ENCODE results near the gene CSPG4.

Gene CSPG4

DNA sequence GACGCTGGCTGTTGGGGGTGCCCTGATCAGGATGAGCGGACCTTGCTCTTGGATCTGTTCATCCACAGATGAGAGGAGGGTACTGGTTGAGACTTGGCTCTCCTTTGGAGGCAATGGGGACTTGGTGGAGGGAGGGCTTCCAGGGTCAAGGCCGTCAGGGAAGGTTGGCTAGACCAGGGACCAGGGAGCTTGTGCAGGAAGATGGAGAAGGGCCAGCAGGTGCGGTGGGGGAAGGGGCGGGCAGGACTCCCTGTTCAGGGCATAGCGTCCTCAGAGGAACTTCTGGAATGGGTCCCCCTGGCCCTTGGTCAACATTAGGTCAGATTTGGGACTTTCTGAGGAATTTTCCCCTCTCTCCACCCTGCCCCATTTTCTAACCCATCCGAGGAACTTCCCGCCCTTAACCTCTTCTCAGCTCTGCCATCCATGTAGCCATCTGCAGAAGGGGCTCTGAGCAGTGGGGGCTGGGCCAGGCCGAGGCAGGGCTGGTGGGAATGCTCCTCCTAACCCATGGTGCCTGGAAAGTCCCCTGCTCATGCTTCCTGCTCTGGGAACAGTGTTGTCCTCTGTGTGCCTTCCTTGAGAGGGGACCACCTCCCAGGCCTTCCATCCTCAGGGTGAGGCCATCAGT lies 53.4 kb downstream of the CSPG4 start:
- TF ChIP-seq EZH2 (IDR thresholded peaks at IDR 0.05; ENCODE audit: borderline replicate concordance, low read depth, low read length, severe bottlenecking): no peak
- TF ChIP-seq, protein P1, sequence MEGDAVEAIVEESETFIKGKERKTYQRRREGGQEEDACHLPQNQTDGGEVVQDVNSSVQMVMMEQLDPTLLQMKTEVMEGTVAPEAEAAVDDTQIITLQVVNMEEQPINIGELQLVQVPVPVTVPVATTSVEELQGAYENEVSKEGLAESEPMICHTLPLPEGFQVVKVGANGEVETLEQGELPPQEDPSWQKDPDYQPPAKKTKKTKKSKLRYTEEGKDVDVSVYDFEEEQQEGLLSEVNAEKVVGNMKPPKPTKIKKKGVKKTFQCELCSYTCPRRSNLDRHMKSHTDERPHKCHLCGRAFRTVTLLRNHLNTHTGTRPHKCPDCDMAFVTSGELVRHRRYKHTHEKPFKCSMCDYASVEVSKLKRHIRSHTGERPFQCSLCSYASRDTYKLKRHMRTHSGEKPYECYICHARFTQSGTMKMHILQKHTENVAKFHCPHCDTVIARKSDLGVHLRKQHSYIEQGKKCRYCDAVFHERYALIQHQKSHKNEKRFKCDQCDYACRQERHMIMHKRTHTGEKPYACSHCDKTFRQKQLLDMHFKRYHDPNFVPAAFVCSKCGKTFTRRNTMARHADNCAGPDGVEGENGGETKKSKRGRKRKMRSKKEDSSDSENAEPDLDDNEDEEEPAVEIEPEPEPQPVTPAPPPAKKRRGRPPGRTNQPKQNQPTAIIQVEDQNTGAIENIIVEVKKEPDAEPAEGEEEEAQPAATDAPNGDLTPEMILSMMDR (IDR thresholded peaks at IDR 0.05; ENCODE audit: borderline replicate concordance, extremely low read depth, low read length, poor library complexity, severe bottlenecking): no peak
- no peaks in the 10 kb centered on the region for H3K79me2 ChIP-seq (ENCODE audit: insufficient read depth, low read length)
- ATAC-seq (ENCODE audit: insufficient read depth, low read depth): no peak
- no peak overlapping the region for H3K27ac ChIP-seq (ENCODE audit: low read length)
- DNase-seq: no peak
- no peaks in the 10 kb centered on the region for H3K9me3 ChIP-seq (ENCODE audit: insufficient read depth, low read length, severe bottlenecking)
- no peaks in the 10 kb centered on the region for H3K27me3 ChIP-seq (ENCODE audit: insufficient read depth, low read length, poor library complexity)
- no peak overlapping the region for H2AFZ ChIP-seq (ENCODE audit: low read depth, low read length)
- no peak overlapping the region for H3K4me3 ChIP-seq (ENCODE audit: low read depth in 1 of 2, low read length in 2 of 2)
- H3K4me1 ChIP-seq (ENCODE audit: insufficient read depth, low read length): no peaks in the 10 kb centered on the region
- no peak overlapping the region for H3K4me2 ChIP-seq (ENCODE audit: insufficient read depth, low read length)
- no peaks in the 10 kb centered on the region for H3K36me3 ChIP-seq (ENCODE audit: insufficient read depth, low read length)
- no peak overlapping the region for H3K9ac ChIP-seq (ENCODE audit: low read depth, low read length)
- H4K20me1 ChIP-seq (ENCODE audit: insufficient read depth, low read length): no peaks in the 10 kb centered on the region

DNA sequence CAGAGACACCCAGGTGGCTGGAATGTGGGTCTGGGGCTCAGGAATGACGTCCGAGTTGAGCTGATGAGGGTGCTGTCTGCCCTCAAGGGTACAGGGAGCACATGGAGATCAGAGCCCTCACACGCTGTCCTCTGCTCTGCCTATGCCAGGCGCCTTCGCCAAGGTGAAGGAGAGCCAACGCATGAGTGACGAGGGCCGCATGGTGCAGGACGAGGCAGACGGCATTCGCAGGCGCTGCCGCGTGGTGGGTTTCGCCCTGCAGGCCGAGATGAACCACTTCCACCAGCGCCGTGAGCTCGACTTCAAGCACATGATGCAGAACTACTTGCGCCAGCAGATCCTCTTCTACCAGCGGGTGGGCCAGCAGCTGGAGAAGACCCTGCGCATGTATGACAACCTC lies 55.8 kb downstream of the CSPG4 start:
- H4K20me1 ChIP-seq (ENCODE audit: insufficient read depth, low read length): no peaks in the 10 kb centered on the region

DNA sequence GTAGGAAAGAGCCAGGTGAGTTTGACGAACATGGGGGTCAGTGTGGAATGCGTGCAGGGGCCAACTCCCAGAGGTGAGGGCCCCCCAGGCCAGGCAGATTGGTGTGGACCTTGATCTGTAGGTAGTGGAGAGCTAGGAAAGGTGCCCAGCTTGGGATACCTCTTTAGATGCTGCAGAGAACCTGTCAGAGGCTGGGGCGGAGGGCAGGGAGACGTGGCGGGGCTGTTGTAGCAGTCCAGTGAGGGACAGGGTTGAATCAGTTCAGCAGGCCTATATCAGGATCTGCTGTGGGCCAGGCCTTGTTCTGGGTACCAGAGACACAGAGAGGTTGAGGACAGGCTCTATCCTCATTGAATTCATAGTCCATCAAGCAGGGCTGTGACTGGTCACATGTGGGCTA lies 56.3 kb downstream of the CSPG4 start:
- no peaks in the 10 kb centered on the region for H3K4me1 ChIP-seq (ENCODE audit: insufficient read depth, low read length)
- no peak overlapping the region for H3K27ac ChIP-seq (ENCODE audit: low read length)
- H3K9ac ChIP-seq (ENCODE audit: low read depth, low read length): no peak overlapping the region
- no peak overlapping the region for H2AFZ ChIP-seq (ENCODE audit: low read depth, low read length)
- no peak overlapping the region for H3K4me3 ChIP-seq (ENCODE audit: low read depth in 1 of 2, low read length in 2 of 2)
- ATAC-seq (ENCODE audit: insufficient read depth, low read depth) (no peak), DNase-seq (no peak)
- TF ChIP-seq, protein P1 (IDR thresholded peaks at IDR 0.05; ENCODE audit: borderline replicate concordance, extremely low read depth, low read length, poor library complexity, severe bottlenecking): no peak
- TF ChIP-seq EZH2 (IDR thresholded peaks at IDR 0.05; ENCODE audit: borderline replicate concordance, low read depth, low read length, severe bottlenecking): no peak
- H3K79me2 ChIP-seq (ENCODE audit: insufficient read depth, low read length): no peaks in the 10 kb centered on the region
- H3K36me3 ChIP-seq (ENCODE audit: insufficient read depth, low read length): no peaks in the 10 kb centered on the region
- no peaks in the 10 kb centered on the region for H3K9me3 ChIP-seq (ENCODE audit: insufficient read depth, low read length, severe bottlenecking)
- H3K27me3 ChIP-seq (ENCODE audit: insufficient read depth, low read length, poor library complexity): no peaks in the 10 kb centered on the region
- no peaks in the 10 kb centered on the region for H4K20me1 ChIP-seq (ENCODE audit: insufficient read depth, low read length)
- no peak overlapping the region for H3K4me2 ChIP-seq (ENCODE audit: insufficient read depth, low read length)

More for the DNA sequence above, 55.8 kb downstream of the CSPG4 start:
- H3K4me3 ChIP-seq (ENCODE audit: low read depth in 1 of 2, low read length in 2 of 2): no peak overlapping the region
- no peak overlapping the region for H2AFZ ChIP-seq (ENCODE audit: low read depth, low read length)
- no peak overlapping the region for H3K4me2 ChIP-seq (ENCODE audit: insufficient read depth, low read length)
- no peak overlapping the region for H3K9ac ChIP-seq (ENCODE audit: low read depth, low read length)
- DNase-seq (no peak), ATAC-seq (ENCODE audit: insufficient read depth, low read depth) (no peak)
- no peaks in the 10 kb centered on the region for H3K79me2 ChIP-seq (ENCODE audit: insufficient read depth, low read length)
- no peaks in the 10 kb centered on the region for H3K9me3 ChIP-seq (ENCODE audit: insufficient read depth, low read length, severe bottlenecking)
- no peaks in the 10 kb centered on the region for H3K27me3 ChIP-seq (ENCODE audit: insufficient read depth, low read length, poor library complexity)
- H3K36me3 ChIP-seq (ENCODE audit: insufficient read depth, low read length): no peaks in the 10 kb centered on the region
- H3K27ac ChIP-seq (ENCODE audit: low read length): no peak overlapping the region
- H3K4me1 ChIP-seq (ENCODE audit: insufficient read depth, low read length): no peaks in the 10 kb centered on the region
- TF ChIP-seq, protein P1 (IDR thresholded peaks at IDR 0.05; ENCODE audit: borderline replicate concordance, extremely low read depth, low read length, poor library complexity, severe bottlenecking): no peak
- TF ChIP-seq EZH2 (IDR thresholded peaks at IDR 0.05; ENCODE audit: borderline replicate concordance, low read depth, low read length, severe bottlenecking): no peak

Data from DND-41 (cell line).